ENCODE results near the gene BCL2L2. TPM values are rescaled to one million over a fixed set of nuclear protein-coding genes. Genes with fewer than 3 reads are reported as not detected.
A peak's percentile ranks its signal among the peaks of the same experiment; 100 is the strongest.
"Not testable (repeated sequence)": the region's sequence is repeated elsewhere in the genome, so short reads cannot be mapped to it uniquely, and the experiment has no call there.

The BCL2L2 gene
- total and polyA plus RNA-seq, 5 donors from 2014 or later = 2.6 TPM; not detected in 4

DNA sequence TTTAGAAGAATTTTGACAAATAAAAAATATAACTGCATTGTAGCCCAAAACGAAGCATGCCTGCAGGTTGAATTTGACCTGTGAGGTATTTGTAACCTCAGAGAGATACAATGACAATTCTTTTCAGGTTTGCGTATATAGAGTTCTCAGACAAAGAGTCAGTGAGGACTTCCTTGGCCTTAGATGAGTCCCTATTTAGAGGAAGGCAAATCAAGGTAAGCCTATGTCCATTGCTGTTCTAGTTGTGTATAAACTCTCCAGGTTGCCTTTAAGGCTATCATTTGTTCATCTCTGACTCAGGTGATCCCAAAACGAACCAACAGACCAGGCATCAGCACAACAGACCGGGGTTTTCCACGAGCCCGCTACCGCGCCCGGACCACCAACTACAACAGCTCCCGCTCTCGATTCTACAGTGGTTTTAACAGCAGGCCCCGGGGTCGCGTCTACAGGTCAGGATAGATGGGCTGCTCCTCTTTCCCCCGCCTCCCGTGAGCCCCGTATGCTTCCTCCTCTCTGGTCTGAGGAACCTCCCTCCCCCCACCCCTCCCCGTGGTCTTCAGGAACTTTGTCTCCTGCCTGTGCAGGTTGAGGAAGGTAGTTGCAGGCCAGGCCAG, 17.3 kb downstream of the BCL2L2 start:
- no peaks in the 10 kb centered on the region for H3K9me3 ChIP-seq (ENCODE audit: control insufficient read depth in 2 of 2, low read length in 2 of 2)
- Mint-ChIP-seq H3K27ac (peak overlapping the region in 2 of 3 donors; percentile 56 to 59), H3K9me3 (no peaks in the 10 kb centered on the region), H3K4me3 (peak overlapping the region in 1 of 4 donors; percentile 61), H3K4me1 (peaks cover 6 to 38% (median 22%) of the 10 kb centered on the region in 4 donors), H3K36me3 (peaks cover 18% of the 10 kb centered on the region), H3K27me3 (no peaks in the 10 kb centered on the region)
- no peak overlapping the region for H3K27ac ChIP-seq (ENCODE audit: insufficient read depth, low read length, poor library complexity, severe bottlenecking)
- H3K27me3 ChIP-seq (ENCODE audit: control insufficient read depth, insufficient read depth, low read length) = no peaks in the 10 kb centered on the region
- ATAC-seq (ENCODE audit: low read depth in 2 of 2) (no peak), DNase-seq (no peak)
- H3K4me1 ChIP-seq (ENCODE audit: control insufficient read depth, insufficient read depth, low read length, poor library complexity, severe bottlenecking) = peaks cover 18% of the 10 kb centered on the region
- no peak overlapping the region for H3K4me3 ChIP-seq (ENCODE audit: low read depth, low read length)
- H3K36me3 ChIP-seq (ENCODE audit: control insufficient read depth, insufficient read depth, low read length) = peaks cover 30% of the 10 kb centered on the region

DNA sequence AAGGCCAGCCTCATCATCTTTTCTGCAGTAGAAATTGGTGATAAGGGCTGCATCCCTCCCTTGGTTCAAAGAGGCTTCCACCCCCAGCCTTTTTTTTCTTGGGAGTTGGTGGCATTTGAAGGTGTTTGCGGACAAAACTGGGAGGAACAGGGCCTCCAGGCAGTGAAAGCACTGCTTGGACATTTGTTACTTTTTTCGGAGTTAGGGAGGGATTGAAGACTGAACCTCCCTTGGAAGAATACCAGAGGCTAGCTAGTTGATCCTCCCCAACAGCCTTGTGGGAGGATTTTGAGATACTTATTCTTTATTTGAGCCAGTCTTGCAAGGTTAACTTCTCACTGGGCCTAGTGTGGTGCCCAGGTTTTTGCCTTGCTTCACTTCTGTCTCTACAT, 17.8 kb downstream of the BCL2L2 start:
- Mint-ChIP-seq H3K9me3 (no peaks in the 10 kb centered on the region), H3K4me3 (no peak overlapping the region), H3K27ac (peak overlapping the region in 1 of 3 donors; percentile 56), H3K36me3 (peaks cover 18% of the 10 kb centered on the region), H3K4me1 (peaks cover 6 to 38% (median 22%) of the 10 kb centered on the region in 4 donors), H3K27me3 (no peaks in the 10 kb centered on the region)
- Histone ChIP-seq H3K4me3 (ENCODE audit: low read depth, low read length) (no peak overlapping the region), H3K4me1 (ENCODE audit: control insufficient read depth, insufficient read depth, low read length, poor library complexity, severe bottlenecking) (peaks cover 18% of the 10 kb centered on the region), H3K36me3 (ENCODE audit: control insufficient read depth, insufficient read depth, low read length) (peaks cover 30% of the 10 kb centered on the region), H3K27ac (ENCODE audit: insufficient read depth, low read length, poor library complexity, severe bottlenecking) (peak overlapping the region; percentile 8), H3K27me3 (ENCODE audit: control insufficient read depth, insufficient read depth, low read length) (no peaks in the 10 kb centered on the region), H3K9me3 (ENCODE audit: control insufficient read depth in 2 of 2, low read length in 2 of 2) (no peaks in the 10 kb centered on the region)
- ATAC-seq (ENCODE audit: low read depth in 2 of 2) (no peak), DNase-seq (no peak)

GRCh38 chr14:23324993-23325392, 18.4 kb downstream of the BCL2L2 start:
- H3K27ac Mint-ChIP-seq = no peak overlapping the region
- Histone ChIP-seq H3K4me3 (ENCODE audit: low read depth, low read length) (no peak overlapping the region), H3K36me3 (ENCODE audit: control insufficient read depth, insufficient read depth, low read length) (peaks cover 30% of the 10 kb centered on the region), H3K9me3 (ENCODE audit: control insufficient read depth in 2 of 2, low read length in 2 of 2) (no peaks in the 10 kb centered on the region), H3K27me3 (ENCODE audit: control insufficient read depth, insufficient read depth, low read length) (no peaks in the 10 kb centered on the region), H3K27ac (ENCODE audit: insufficient read depth, low read length, poor library complexity, severe bottlenecking) (peak overlapping the region; percentile 8), H3K4me1 (ENCODE audit: control insufficient read depth, insufficient read depth, low read length, poor library complexity, severe bottlenecking) (peaks cover 18% of the 10 kb centered on the region)
- H3K27me3 Mint-ChIP-seq = no peaks in the 10 kb centered on the region
- DNase-seq = no peak
- no peak for ATAC-seq (ENCODE audit: low read depth in 2 of 2)
- no peak overlapping the region for H3K4me3 Mint-ChIP-seq
- peaks cover 6 to 34% (median 20%) of the 10 kb centered on the region in 4 donors for H3K4me1 Mint-ChIP-seq
- peaks cover 15% of the 10 kb centered on the region for H3K36me3 Mint-ChIP-seq
- H3K9me3 Mint-ChIP-seq = no peaks in the 10 kb centered on the region

DNA sequence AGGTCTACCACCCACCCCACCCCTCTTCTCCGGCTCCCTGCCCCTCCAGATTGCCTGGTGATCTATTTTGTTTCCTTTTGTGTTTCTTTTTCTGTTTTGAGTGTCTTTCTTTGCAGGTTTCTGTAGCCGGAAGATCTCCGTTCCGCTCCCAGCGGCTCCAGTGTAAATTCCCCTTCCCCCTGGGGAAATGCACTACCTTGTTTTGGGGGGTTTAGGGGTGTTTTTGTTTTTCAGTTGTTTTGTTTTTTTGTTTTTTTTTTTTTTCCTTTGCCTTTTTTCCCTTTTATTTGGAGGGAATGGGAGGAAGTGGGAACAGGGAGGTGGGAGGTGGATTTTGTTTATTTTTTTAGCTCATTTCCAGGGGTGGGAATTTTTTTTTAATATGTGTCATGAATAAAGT, 19.1 kb downstream of the BCL2L2 start:
- H3K4me1 Mint-ChIP-seq = peaks cover 6 to 27% (median 18%) of the 10 kb centered on the region in 4 donors
- not testable (repeated sequence) for H3K27me3 Mint-ChIP-seq; H3K4me3 ChIP-seq (ENCODE audit: low read depth, low read length); H3K9me3 ChIP-seq (ENCODE audit: control insufficient read depth in 2 of 2, low read length in 2 of 2); H3K9me3 Mint-ChIP-seq; ATAC-seq (ENCODE audit: low read depth in 2 of 2); H3K27me3 ChIP-seq (ENCODE audit: control insufficient read depth, insufficient read depth, low read length); H3K27ac ChIP-seq (ENCODE audit: insufficient read depth, low read length, poor library complexity, severe bottlenecking); DNase-seq
- peak overlapping the region in 2 of 4 donors; percentile 30 to 62 for H3K4me3 Mint-ChIP-seq
- H3K36me3 ChIP-seq (ENCODE audit: control insufficient read depth, insufficient read depth, low read length) = peaks cover 30% of the 10 kb centered on the region
- H3K4me1 ChIP-seq (ENCODE audit: control insufficient read depth, insufficient read depth, low read length, poor library complexity, severe bottlenecking) = peaks cover 13% of the 10 kb centered on the region
- peak overlapping the region in 1 of 3 donors; percentile 69 for H3K27ac Mint-ChIP-seq
- peaks cover 15% of the 10 kb centered on the region for H3K36me3 Mint-ChIP-seq

- Histone ChIP-seq H3K36me3 (ENCODE audit: control insufficient read depth, insufficient read depth, low read length) (peaks cover 30% of the 10 kb centered on the region), H3K9me3 (ENCODE audit: control insufficient read depth in 2 of 2, low read length in 2 of 2) (no peaks in the 10 kb centered on the region), H3K27me3 (ENCODE audit: control insufficient read depth, insufficient read depth, low read length) (no peaks in the 10 kb centered on the region), H3K4me1 (ENCODE audit: control insufficient read depth, insufficient read depth, low read length, poor library complexity, severe bottlenecking) (peaks cover 13% of the 10 kb centered on the region), H3K4me3 (ENCODE audit: low read depth, low read length) (no peak overlapping the region), H3K27ac (ENCODE audit: insufficient read depth, low read length, poor library complexity, severe bottlenecking) (no peak overlapping the region)
- Mint-ChIP-seq H3K4me1 (peaks cover 6 to 21% (median 18%) of the 10 kb centered on the region in 4 donors), H3K4me3 (peak overlapping the region in 1 of 4 donors; percentile 62), H3K9me3 (no peaks in the 10 kb centered on the region), H3K27ac (no peak overlapping the region), H3K36me3 (peaks cover 15% of the 10 kb centered on the region), H3K27me3 (no peaks in the 10 kb centered on the region)
- ATAC-seq (ENCODE audit: low read depth in 2 of 2) (no peak), DNase-seq (no peak)
Observed at GRCh38 chr14:23326491-23327332, 20.1 kb downstream of the BCL2L2 start.

DNA sequence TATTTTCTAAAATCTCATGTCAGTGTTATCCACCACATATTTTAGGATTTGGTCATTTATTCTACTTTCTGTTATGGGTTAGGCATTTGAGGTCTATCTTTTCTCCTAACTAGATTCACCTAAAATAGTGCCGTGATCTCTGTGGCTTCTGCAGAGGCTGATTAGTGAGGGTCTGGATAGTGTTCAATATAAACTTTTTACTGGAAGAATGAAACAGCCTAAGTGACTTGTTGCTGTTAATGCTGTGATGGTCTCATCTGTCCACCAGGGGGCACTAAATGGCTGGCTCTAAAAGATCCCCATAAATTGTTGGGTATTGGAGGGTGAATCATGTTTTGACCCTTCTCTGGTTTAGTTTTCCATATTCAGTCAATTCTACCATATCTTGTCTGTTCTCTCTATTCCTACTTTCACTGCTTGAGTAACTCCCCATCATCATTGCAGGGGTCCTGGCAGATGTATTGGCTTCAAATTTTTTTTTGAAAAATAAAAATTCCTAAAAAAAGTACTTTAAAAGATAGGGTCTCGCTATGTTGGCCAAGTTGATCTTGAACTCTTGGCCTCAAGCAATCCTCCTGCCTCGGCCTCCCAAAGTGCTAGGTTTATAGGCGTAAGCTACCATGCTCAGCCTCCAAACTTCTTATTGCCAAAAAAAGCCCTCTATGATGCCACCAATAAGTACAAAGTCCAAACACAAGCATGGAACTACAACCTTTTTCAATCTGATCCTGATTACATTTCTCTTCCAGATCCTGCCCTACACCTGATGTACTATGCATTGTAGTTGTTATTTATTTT, 21.5 kb downstream of the BCL2L2 start:
- Histone ChIP-seq H3K27ac (ENCODE audit: insufficient read depth, low read length, poor library complexity, severe bottlenecking) (no peak overlapping the region), H3K9me3 (ENCODE audit: control insufficient read depth in 2 of 2, low read length in 2 of 2) (no peaks in the 10 kb centered on the region), H3K36me3 (ENCODE audit: control insufficient read depth, insufficient read depth, low read length) (peaks cover 27% of the 10 kb centered on the region), H3K4me3 (ENCODE audit: low read depth, low read length) (no peak overlapping the region), H3K4me1 (ENCODE audit: control insufficient read depth, insufficient read depth, low read length, poor library complexity, severe bottlenecking) (peaks cover 1% of the 10 kb centered on the region), H3K27me3 (ENCODE audit: control insufficient read depth, insufficient read depth, low read length) (no peaks in the 10 kb centered on the region)
- Mint-ChIP-seq H3K4me3 (peak overlapping the region in 1 of 4 donors; percentile 63), H3K27ac (peak overlapping the region in 1 of 3 donors; percentile 40), H3K27me3 (no peaks in the 10 kb centered on the region), H3K4me1 (peaks cover 3 to 8% (median 5%) of the 10 kb centered on the region in 4 donors), H3K9me3 (no peaks in the 10 kb centered on the region), H3K36me3 (peaks cover 11% of the 10 kb centered on the region)
- DNase-seq = peak; percentile 49 to 79 (median 62)
- peak; percentile 65 to 70 for ATAC-seq (ENCODE audit: low read depth in 2 of 2)

GRCh38 chr14:23335623-23336022, 29.0 kb downstream of the BCL2L2 start:
- no peak for ATAC-seq (ENCODE audit: low read depth in 2 of 2)
- no peak overlapping the region for H3K27ac ChIP-seq (ENCODE audit: insufficient read depth, low read length, poor library complexity, severe bottlenecking)
- H3K36me3 ChIP-seq (ENCODE audit: control insufficient read depth, insufficient read depth, low read length) = no peaks in the 10 kb centered on the region
- peaks cover 39% of the 10 kb centered on the region for H3K27me3 Mint-ChIP-seq
- peaks cover 3% of the 10 kb centered on the region for H3K36me3 Mint-ChIP-seq
- H3K4me3 Mint-ChIP-seq = no peak overlapping the region
- H3K4me3 ChIP-seq (ENCODE audit: low read depth, low read length) = no peak overlapping the region
- peaks cover 0 to 8% of the 10 kb centered on the region in 2 experiments for H3K9me3 ChIP-seq (ENCODE audit: control insufficient read depth in 2 of 2, low read length in 2 of 2)
- no peak for DNase-seq
- H3K27me3 ChIP-seq (ENCODE audit: control insufficient read depth, insufficient read depth, low read length) = peaks cover 16% of the 10 kb centered on the region
- H3K9me3 Mint-ChIP-seq = peaks cover 0 to 3% (median 0%) of the 10 kb centered on the region in 7 donors
- no peaks in the 10 kb centered on the region for H3K4me1 ChIP-seq (ENCODE audit: control insufficient read depth, insufficient read depth, low read length, poor library complexity, severe bottlenecking)
- no peaks in the 10 kb centered on the region for H3K4me1 Mint-ChIP-seq
- no peak overlapping the region for H3K27ac Mint-ChIP-seq
